K562 (cell line): Measurements from ENCODE around the gene LRRC4B. TPM values are rescaled to one million over a fixed set of nuclear protein-coding genes. Genes with fewer than 3 reads are reported as not detected.
A peak's percentile ranks its signal among the peaks of the same experiment; 100 is the strongest.

Source experiments
- EWSR1 ChIP-seq: fragments of 450-650 bp; IDR thresholded peaks from 2 replicates; pipeline ENCODE4 v1.6.1; 2018; ENCODE audit warnings: borderline replicate concordance, mild to moderate bottlenecking, low read depth, moderate library complexity; ENCODE audit not compliant: partially characterized antibody
- HSF4 ChIP-seq: fragments of 250-450 bp; sonication (Bioruptor Pico); IDR thresholded peaks from 2 replicates; pipeline ENCODE4 v2.1.2; 2022; ENCODE audit warnings: mild to moderate bottlenecking, moderate library complexity, borderline replicate concordance
- MEIS2 ChIP-seq: fragments of 450-650 bp; IDR thresholded peaks from 2 replicates; pipeline ENCODE4 v1.6.1; 2014; ENCODE audit warnings: mild to moderate bottlenecking; ENCODE audit not compliant: partially characterized antibody
- MTA1 ChIP-seq: fragments of 450-650 bp; IDR thresholded peaks from 2 replicates; pipeline ENCODE4 v1.6.1; 2017; ENCODE audit warnings: borderline replicate concordance
- SREBF2 ChIP-seq: sonication (generic); formaldehyde crosslinking; IDR thresholded peaks from 2 replicates; pipeline ENCODE4 v1.4.0; 2020; ENCODE audit warnings: mild to moderate bottlenecking, missing genetic modification reagents
- SRSF3 ChIP-seq: fragments of 200-400 bp; formaldehyde crosslinking; IDR thresholded peaks from 2 replicates; pipeline ENCODE4 v1.6.1; 2016; ENCODE audit warnings: mild to moderate bottlenecking, low read length, moderate library complexity; ENCODE audit not compliant: insufficient read depth
- TARDBP ChIP-seq: fragments of 450-650 bp; IDR thresholded peaks from 2 replicates; pipeline ENCODE4 v1.6.1; 2016
- U2AF2 ChIP-seq: fragments of 200-400 bp; formaldehyde crosslinking; optimal IDR thresholded peaks from 2 replicates; pipeline ENCODE3; 2017; ENCODE audit warnings: low read depth, mild to moderate bottlenecking, low read length
- polyA plus RNA-seq, 8 experiments: library from polyadenylated mRNA; depleted of rRNA in 4 of 8; stranded (reverse) in 5 of 8; unstranded in 3 of 8; fragments of >200 nt; fragmentation: Nextera tagmentation in 2 of 8; fragmentation: Illumina TruSeq in 1 of 8; extraction: Ambion mirVana in 2 of 8; extraction: Trizol in 1 of 8; gene quantifications; 2 replicates each; pipeline versions ENCODE4 v1.2.1 to v1.2.3, GENCODE V29; 2011 to 2014; ENCODE audit warnings: inconsistent platforms in 1 of 8, missing spikeins in 1 of 8
- total RNA-seq, 7 experiments: library from RNA; depleted of rRNA in 6 of 7; stranded (reverse); fragments of >200 nt in 6 of 7; fragmentation: Illumina TruSeq in 2 of 7; extraction: Trizol in 2 of 7; gene quantifications; 2 replicates each; pipeline versions ENCODE4 v1.2.1 to v1.2.3, GENCODE V29; 2011 to 2021; ENCODE audit warnings: low replicate concordance in 1 of 7
- TF ChIP-seq, protein P1 (sequence below): fragments of 250-450 bp; sonication (Bioruptor Pico); IDR thresholded peaks from 2 replicates; pipeline ENCODE4 v1.5.0; 2020; ENCODE audit warnings: mild to moderate bottlenecking, borderline replicate concordance
- TF ChIP-seq, protein P2 (sequence below), 2 experiments: fragments of 450-650 bp; formaldehyde crosslinking in 1 of 2; IDR thresholded peaks; 2 replicates each; pipeline versions ENCODE4 v1.4.0 to v1.6.1; 2014 to 2020; ENCODE audit warnings: mild to moderate bottlenecking in 2 of 2, borderline replicate concordance in 1 of 2, low read depth in 1 of 2
- TF ChIP-seq, protein P3 (sequence below): fragments of 200-800 bp; sonication (Bioruptor generic); IDR thresholded peaks from 2 replicates; pipeline ENCODE4 v1.6.1; 2017; ENCODE audit warnings: missing genetic modification characterization, missing compliant biosample characterization
- TF ChIP-seq, protein P4 (sequence below): fragments of 250-450 bp; sonication (Bioruptor Pico); IDR thresholded peaks from 2 replicates; pipeline ENCODE4 v1.5.0; 2021; ENCODE audit warnings: mild to moderate bottlenecking, borderline replicate concordance

LRRC4B gene
- total and polyA plus RNA-seq, 9 of the 15 experiments (the other 6 are each of a cell fraction or from before 2014, with no cell fraction given) = 0.18 to 9.6 (median 2.9) TPM; not detected in 2

DNA sequence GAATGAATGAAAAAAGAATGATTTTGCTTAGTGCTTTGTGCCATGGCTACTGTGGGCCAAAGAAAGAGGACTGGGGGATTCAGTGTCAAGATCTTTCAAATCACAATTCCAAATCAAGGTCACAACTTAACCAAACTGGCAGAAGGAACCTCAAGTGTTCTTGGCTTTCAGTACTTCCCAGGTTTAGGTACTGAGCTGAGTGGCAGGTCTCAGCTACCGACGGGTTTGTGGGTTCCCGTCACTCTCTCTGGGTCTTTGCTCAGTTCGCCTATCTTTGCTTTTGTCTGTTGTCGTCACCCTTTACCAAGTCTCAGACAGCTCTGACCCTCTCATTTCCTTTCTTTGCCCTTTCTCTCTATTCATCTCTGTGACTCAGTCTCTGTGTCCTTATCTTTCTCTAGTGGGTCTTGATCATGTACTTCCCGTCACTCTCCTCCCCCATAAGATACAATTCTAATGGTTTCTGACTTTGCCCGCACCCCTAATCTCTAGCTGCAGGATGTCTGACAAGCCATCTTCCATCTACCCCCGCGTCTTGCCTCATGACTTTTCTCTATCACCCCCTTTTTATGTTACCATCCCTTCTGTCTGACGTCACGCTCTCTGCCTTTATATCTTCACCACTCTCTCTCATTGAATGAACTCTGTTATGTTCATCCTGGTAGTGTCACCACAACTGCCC lies 33.3 kb upstream of the LRRC4B start (continued):
- TF ChIP-seq, protein P1, sequence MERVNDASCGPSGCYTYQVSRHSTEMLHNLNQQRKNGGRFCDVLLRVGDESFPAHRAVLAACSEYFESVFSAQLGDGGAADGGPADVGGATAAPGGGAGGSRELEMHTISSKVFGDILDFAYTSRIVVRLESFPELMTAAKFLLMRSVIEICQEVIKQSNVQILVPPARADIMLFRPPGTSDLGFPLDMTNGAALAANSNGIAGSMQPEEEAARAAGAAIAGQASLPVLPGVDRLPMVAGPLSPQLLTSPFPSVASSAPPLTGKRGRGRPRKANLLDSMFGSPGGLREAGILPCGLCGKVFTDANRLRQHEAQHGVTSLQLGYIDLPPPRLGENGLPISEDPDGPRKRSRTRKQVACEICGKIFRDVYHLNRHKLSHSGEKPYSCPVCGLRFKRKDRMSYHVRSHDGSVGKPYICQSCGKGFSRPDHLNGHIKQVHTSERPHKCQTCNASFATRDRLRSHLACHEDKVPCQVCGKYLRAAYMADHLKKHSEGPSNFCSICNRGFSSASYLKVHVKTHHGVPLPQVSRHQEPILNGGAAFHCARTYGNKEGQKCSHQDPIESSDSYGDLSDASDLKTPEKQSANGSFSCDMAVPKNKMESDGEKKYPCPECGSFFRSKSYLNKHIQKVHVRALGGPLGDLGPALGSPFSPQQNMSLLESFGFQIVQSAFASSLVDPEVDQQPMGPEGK = no peak
- peak; percentile 87 for TF ChIP-seq MTA1
- no peak for TF ChIP-seq EWSR1
- TF ChIP-seq MEIS2 = peak; percentile 78
- TF ChIP-seq U2AF2 = no peak
- TF ChIP-seq, protein P2, sequence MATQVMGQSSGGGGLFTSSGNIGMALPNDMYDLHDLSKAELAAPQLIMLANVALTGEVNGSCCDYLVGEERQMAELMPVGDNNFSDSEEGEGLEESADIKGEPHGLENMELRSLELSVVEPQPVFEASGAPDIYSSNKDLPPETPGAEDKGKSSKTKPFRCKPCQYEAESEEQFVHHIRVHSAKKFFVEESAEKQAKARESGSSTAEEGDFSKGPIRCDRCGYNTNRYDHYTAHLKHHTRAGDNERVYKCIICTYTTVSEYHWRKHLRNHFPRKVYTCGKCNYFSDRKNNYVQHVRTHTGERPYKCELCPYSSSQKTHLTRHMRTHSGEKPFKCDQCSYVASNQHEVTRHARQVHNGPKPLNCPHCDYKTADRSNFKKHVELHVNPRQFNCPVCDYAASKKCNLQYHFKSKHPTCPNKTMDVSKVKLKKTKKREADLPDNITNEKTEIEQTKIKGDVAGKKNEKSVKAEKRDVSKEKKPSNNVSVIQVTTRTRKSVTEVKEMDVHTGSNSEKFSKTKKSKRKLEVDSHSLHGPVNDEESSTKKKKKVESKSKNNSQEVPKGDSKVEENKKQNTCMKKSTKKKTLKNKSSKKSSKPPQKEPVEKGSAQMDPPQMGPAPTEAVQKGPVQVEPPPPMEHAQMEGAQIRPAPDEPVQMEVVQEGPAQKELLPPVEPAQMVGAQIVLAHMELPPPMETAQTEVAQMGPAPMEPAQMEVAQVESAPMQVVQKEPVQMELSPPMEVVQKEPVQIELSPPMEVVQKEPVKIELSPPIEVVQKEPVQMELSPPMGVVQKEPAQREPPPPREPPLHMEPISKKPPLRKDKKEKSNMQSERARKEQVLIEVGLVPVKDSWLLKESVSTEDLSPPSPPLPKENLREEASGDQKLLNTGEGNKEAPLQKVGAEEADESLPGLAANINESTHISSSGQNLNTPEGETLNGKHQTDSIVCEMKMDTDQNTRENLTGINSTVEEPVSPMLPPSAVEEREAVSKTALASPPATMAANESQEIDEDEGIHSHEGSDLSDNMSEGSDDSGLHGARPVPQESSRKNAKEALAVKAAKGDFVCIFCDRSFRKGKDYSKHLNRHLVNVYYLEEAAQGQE (IDR thresholded peaks at IDR 0.05; ENCODE audit: borderline replicate concordance) = no peak; the same call in 1 of the 2 replicates
- TF ChIP-seq, protein P2 (CRISPR knock-in tag; IDR thresholded peaks at IDR 0.05; ENCODE audit: low read depth) = no peak
- TF ChIP-seq SREBF2 (CRISPR knock-in tag) = no peak
- no peak for TF ChIP-seq HSF4 (CRISPR knock-in tag)
- TF ChIP-seq, protein P3, sequence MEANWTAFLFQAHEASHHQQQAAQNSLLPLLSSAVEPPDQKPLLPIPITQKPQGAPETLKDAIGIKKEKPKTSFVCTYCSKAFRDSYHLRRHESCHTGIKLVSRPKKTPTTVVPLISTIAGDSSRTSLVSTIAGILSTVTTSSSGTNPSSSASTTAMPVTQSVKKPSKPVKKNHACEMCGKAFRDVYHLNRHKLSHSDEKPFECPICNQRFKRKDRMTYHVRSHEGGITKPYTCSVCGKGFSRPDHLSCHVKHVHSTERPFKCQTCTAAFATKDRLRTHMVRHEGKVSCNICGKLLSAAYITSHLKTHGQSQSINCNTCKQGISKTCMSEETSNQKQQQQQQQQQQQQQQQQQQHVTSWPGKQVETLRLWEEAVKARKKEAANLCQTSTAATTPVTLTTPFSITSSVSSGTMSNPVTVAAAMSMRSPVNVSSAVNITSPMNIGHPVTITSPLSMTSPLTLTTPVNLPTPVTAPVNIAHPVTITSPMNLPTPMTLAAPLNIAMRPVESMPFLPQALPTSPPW (CRISPR knock-in tag) = peak; percentile 85
- TF ChIP-seq, protein P4, sequence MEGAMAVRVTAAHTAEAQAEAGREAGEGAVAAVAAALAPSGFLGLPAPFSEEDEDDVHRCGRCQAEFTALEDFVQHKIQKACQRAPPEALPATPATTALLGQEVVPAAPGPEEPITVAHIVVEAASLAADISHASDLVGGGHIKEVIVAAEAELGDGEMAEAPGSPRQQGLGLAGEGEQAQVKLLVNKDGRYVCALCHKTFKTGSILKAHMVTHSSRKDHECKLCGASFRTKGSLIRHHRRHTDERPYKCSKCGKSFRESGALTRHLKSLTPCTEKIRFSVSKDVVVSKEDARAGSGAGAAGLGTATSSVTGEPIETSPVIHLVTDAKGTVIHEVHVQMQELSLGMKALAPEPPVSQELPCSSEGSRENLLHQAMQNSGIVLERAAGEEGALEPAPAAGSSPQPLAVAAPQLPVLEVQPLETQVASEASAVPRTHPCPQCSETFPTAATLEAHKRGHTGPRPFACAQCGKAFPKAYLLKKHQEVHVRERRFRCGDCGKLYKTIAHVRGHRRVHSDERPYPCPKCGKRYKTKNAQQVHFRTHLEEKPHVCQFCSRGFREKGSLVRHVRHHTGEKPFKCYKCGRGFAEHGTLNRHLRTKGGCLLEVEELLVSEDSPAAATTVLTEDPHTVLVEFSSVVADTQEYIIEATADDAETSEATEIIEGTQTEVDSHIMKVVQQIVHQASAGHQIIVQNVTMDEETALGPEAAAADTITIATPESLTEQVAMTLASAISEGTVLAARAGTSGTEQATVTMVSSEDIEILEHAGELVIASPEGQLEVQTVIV (CRISPR knock-in tag) = no peak
- TF ChIP-seq SRSF3 = no peak
- 0 out of 2 replicates have a peak, but pooled peaks have one; percentile 44 for TF ChIP-seq TARDBP
